ENCODE results near the gene VWDE.

DNA sequence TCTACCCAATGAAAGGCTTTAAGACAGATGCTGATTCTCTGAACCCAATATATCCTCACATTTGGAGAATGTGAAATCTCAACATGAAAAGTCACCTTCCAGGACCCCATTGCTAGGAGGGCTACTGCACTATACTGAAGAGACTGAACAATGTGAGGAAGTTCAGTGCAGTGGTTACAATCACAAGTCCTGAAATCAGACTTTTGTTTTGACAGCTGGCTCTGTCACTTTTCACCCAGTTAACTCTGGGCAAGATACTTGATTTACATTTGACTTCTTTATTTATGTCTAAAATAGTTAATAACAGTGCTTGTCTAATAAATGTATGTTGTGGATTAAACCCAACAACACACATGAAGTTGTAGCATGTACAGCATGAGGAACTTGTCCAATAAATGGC, 14.8 kb upstream of the VWDE start:
- TF ChIP-seq CTCF (IDR thresholded peaks at IDR 0.05) (no peak), POLR2AphosphoS5 (IDR thresholded peaks at IDR 0.05) (no peak)
